GM18519 (cell line): ENCODE results near the gene AMPD3.

Experiments
- ATAC-seq: cut with Tn5 transposase; IDR thresholded peaks from one replicate; pipeline ENCODE4 v1.9.1; 2021; ENCODE audit warnings: mild to moderate bottlenecking, moderate library complexity; ENCODE audit not compliant: unreplicated experiment, low FRiP score

The AMPD3 gene

DNA sequence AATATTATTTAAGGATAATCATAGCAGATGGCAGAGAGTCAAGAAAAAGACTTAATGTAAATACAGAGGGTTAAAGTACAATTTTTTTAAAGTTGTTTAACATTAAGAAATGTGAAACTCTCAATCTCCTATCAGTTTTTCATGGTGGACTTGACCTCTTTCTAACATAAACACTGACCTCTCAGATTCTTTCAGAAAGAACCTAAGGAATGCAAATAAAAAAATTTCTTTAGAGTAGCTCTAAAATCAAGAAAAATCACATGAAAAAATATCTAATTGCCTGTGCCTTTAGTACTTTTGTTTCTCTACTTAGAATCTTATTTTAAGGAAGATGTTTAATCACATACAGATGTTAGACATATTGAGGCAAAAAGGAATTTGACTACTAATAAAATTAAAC lies 73.1 kb downstream of the AMPD3 start:
- no peak for ATAC-seq

DNA sequence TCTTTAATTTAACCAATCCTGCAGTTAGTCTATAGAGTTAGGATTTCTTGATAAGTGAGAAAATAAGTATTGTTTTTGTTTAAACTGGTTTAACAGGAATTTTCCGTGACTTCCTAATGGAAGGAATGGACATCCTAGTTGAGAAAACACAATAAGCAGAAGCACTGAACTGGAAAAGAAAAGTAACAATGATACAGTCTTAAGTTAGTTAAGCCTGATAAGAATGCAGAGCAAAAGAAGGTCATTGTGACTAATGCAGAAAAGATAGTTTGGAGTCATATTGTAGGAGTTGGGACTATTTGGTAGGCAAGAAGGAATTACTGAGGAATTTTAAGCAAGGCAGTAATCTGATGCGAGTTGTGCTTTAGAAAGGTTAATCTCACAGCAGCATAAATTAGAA lies 74.2 kb downstream of the AMPD3 start:
- ATAC-seq = no peak

DNA sequence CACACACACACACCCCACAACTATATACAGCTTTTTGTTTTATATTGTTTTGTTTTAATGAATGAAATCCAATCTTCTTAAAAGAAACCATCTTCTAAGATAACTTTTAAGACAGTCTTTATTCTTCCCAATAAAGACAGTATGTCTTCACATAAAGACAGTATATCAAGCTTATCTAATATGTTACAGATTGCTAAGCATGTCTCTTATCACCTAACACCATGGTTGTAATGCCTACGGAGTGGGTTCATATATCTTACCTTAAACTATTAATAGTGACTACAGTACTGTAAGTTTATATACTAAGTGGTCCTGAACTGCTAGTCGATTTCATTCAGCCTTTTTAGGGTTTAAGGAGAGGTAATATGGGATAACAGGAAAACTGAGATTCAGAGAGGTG lies 77.5 kb downstream of the AMPD3 start:
- no peak for ATAC-seq

DNA sequence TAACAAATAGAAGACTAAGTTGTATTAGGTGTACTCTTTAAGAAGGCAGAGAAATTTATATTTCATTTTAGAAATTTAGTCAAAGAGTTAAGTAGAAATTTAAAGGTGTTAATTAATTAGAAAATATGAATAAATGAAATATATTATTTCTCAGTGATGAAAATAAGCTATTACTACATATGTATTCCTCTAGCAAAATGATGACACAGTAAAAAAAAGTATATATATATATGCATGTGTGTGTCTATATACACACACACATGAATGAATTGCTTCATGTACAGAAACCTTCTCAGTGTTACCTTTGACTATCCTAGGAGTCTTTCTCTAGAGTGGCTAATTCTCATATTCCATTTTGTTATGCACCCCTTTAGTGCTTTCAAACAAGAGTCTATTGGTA lies 78.3 kb downstream of the AMPD3 start:
- no peak for ATAC-seq

DNA sequence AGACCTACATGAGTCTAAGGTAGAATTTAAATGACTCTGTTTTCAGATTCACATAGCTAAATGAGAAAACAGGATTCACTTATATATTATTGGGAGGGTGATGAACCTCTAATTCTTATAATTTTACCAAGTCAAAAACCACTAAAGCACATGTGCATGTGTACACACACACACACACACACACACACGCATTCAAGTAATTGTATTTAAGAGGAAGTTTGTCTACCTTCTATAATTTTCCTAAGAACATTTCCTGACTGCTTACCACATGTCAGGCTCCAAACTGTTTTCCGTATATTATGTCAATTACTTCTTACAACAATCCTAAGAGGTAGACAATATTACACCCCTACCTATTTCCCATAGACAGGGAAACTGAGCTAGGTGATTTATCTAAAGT lies 79.3 kb downstream of the AMPD3 start:
- no peak for ATAC-seq

DNA sequence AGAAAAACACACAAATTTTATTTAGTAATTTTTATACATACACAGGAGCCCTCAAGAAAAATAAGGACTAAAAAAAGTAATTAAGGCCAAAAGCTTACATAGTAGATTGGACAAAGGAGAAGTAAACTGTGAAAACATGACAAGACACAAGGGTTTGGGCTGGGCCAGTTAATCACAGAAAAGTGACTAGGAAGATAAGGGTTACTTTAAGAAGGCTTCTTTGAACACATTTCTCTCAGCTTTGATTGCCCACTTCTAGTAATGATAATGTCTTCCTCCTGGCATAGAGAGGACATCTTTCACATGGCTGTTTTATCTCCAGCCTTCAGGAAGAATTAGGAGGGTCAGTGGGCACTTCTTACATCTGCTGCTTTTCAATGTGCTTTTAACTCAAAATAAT lies 82.5 kb downstream of the AMPD3 start:
- ATAC-seq = no peak

DNA sequence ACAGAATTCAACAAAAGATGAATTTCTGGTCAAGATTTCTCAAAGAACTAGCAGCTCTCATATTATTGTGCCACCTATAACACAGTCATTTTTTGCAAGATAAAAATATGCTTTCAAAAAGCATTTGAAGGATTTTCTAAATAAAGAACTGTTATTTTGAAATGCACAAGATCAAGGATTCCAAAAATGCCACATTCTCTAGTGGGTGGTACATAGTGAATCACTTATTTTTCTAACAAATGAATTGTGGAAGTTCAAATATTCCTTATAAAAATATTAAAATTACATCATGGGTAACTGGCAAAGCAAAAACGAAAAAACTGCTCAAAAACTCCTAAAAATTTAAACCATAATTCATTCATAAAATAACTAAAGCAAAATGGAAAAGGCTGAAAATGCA lies 83.9 kb downstream of the AMPD3 start:
- no peak for ATAC-seq

DNA sequence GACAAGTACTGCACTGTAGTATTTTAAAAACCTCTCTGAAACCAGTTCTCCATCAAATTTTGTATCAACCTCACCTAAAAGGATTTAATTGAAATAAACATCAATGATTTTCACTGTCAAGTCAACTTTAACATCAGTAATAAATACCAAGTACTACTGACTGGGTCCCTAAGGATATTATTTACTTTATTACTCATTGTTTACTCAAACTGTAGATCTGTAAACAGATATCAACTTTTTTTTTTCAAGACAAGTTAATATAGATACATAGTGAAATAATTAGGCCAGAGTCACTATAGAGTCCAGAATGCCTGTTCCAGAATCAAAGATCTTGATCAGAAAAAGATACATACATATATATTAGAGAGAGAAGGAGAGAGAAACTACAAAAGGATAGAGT lies 84.3 kb downstream of the AMPD3 start:
- no peak for ATAC-seq

DNA sequence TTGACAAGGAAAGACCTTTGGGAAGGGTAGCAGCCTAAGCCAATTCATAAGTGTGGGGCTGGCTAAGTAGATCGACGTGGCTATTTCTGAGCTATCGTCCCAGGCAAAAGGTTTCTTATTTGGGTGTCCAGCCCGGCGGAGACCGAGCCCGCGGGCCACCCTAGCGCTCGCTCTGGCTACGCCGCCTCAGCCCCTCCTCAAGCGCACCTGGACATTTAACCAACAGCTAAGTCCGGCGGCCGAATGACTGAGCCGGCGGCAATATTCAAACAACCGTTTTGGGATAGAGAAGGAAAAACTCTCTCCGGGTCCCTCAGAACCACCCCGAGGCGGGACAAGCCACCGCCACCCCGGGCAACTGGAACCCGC lies 85.5 kb downstream of the AMPD3 start:
- ATAC-seq = no peak

DNA sequence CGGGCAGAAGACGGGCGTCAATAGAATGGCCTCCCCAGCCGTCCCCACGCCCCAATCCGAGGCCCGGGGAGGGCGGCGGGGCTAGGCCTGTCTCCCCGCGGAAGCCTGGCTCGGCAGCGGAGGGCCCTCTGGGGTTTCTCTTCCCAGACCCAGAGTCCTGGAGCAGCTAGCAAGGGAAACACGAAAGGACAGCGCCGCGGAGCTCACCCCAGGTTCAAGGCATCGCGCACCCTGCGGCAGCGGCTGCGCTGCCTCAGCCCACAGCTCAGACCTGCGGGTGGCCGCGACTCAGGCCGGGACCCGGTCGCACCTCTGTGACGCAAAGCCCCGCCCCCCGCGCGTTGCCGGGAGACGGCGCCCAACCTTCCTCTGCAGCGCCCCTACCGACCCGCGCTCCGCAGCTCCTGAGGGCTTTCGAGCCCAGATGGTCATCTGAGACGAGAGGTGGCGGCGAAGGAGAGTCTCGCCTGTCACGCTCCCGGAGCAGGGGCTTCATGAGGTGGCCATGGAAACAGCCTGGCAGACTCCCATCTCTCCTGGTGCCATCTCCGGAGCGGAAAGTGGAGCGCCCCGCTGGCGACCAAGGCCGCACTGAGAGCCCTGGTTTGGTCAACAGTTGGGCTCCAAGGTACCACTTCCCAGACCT lies 86.0 kb downstream of the AMPD3 start, which contains the start of gene RNF141:
RNF141 (minus strand) TSS at position 273 of the 646 bp plus-strand sequence. CDS start 7,029 bp downstream, outside the sequence.
- peak; percentile 94 for ATAC-seq

DNA sequence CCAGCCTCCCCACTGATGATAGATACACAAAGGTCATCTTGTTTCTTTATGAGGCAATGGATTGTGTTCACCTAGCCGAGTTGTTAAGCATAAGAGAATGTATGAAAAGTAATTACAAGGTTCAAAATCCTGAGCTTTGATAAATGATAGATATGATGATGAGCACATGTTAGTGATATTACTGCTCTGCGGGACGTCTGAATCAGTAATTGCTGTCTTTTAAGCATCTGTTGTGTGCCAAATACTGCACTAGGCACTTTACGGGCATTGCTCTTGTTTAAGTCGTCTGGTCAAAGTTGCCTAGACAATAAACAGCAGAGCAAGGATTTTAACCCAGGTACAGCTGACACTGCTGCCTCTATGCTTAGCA lies 86.5 kb downstream of the AMPD3 start:
- no peak for ATAC-seq

DNA sequence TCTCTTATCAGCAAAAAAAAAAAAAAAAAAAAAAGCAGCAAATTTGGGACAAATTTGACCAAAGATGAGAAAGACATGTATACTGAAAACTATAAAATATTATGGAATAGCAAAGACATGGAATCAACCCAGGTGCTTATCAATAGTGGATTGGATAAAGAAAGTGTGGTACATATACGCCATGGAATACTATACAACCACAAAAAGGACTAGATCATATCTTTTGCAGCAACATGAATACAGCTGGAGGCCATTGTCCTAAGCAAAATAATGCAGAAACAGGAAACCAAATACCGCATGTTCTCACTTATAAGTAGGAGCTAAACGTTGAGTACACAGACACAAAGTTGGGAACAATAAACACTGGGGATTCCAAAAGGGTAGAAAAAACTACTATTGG lies 87.7 kb downstream of the AMPD3 start:
- ATAC-seq = no peak

DNA sequence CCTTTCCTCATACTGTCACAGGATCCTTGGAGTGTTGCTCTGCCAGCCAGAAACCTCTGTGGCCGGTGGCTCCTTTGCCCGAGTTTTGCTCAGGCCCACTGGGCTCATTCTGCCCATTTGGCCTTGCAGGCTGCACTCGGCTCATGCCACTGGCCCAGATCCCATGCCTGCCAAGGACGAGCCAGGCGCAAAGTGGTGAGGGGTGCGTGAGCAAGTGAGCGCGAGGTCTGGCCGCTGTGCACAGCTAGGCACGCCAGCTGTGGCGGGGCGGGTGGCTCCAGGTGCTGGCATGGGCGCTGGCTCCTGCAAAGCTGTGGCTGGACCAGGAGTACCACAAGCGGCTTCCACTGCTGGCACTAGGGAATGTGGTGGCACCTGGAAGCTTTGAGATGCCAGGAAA lies 88.7 kb downstream of the AMPD3 start:
- no peak for ATAC-seq

DNA sequence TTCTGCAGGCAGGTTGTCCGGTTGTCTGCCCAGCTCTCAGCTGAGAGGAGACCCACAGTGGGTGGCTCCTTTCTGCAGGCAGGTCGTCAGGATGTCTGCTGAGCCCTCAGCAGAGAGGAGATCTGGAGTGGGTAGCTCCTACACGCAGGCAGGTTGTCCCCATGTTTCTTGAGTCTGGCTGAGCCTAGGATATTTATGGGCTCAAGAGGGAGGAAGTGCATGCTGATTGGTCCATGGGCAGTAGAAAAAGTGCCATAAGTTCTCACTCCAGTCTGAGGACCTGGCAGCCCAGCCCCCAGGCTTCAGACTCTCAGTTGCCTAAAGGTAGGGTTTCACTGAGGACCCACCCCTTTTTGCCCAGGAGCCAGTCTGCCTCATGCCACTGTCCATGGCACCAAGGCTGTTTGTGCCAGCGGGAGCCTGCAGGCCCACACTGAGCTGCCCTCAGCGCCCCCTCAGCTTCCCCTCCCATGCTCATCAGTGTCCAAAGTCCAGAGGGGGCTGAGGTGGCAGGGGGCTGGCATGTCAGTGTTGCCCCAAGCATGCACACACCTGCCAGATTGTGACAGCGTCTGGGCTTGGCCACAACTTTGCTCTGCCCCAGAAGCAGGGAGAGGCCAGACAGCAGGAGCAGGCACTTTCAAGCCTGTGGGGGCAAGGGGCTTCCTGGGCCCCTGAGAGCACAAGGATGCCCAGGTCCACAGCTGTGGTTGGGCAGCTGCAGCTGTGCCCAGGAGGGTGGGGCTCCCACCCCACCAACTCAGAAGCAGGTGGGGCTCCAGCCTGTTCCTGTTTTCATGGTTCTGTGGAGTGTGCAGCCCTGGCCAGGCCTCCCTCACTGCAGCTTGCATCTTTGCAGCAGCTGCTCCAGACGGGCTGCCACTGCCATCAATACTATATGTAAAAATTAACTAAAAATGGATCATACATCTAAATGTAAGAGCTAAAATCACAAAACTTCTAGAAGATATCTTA lies 89.7 kb downstream of the AMPD3 start:
- no peak for ATAC-seq

DNA sequence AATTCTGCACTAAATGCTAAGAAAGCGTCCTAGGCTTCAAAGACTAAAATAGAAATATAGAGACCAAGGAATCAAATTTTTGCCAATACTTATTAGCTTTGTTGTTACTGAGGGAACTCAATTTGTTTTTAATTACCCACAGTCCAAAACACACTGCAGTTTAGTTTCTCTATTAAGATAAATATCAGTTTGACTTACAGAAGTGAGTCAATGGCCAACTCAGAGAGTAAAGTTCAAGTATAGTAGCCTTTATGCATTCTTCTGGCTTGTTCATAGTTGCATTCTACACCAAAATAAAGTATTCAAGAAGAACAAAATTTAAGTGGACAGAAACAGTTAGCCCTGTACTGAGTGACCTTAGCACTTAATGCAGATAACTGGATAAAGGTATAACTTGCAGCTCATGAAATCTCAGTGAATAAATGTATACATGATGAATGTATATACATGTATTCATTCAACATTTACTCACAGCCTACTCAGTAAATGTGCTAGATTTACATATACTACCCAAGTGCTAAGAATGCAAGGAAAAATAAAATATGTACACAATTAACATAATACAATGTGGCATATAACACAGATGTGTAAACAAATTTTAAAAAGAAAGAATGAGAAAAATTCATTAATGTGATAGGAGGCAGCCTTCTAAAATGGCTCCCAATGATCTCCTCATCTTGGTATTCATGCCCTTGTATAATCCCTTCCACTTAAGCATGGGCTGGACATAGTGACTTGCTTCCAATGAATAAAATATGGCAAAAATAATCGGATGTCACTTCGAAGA lies 95.6 kb downstream of the AMPD3 start:
- no peak for ATAC-seq

DNA sequence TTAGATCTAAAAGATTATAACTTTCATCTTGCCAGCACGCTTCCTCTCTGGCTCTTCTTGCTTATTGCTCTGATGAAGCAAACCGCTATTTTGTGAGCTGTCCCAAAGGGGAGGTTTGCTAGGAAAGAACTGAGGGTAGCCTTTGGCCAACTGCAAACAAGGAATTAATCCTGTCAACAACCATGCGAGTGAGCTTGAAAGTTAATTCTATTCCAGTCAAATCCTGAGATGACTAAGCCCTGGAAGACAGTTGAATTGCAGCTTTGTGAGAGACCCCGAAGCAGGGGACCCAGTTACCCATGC lies 96.2 kb downstream of the AMPD3 start:
- ATAC-seq = no peak

DNA sequence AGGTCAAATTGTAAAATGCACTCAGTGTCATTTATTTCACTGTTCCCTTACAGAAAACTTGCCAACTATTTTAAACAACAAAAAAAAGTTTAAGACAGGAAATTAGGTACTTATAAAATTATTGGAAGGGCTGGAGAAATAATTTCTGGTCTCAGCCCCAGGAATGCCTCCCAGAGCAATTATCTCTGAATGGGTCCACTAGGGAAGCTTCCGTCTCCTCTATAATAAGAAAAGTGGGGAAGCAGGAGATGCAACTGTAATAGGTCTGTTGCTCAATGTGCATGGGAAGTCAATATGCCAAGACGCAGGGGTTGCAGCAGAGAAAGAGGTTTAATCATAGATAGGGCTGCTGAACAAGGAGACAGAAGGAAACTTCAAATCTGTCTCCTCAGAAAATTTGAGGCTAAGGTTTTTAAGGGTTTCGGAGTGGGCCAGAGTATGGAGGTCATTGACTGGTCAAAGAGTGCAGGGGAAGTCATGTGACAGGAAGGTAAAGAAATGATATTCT lies 96.8 kb downstream of the AMPD3 start:
- no peak for ATAC-seq

DNA sequence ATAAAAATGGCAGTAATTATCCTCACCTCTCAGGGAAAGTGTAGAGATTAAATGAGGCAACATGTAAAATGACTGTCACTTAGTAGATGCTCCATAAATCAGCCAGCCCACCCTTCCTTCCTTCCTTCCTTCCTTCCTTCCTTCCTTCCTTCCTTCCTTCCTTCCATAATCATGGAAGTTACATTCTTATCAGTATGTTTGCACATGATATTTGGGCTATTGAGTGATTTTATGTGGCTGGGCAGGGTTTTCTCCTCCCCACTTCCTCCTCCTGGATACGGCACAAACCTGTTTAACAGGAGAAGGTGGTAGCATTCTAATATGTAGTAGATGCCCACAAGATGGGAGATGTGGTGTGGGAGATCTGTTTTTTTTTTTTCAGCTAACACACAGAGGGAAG lies 101.5 kb downstream of the AMPD3 start:
- no peak for ATAC-seq
